SKM-1 (cell line): ENCODE results near the gene PTPA.

Experiments
- DNase-seq: peaks from one replicate; lab custom pipeline; 2025; ENCODE audit not compliant: unreplicated experiment; lab: John Stamatoyannopoulos, UW

Gene PTPA

DNA sequence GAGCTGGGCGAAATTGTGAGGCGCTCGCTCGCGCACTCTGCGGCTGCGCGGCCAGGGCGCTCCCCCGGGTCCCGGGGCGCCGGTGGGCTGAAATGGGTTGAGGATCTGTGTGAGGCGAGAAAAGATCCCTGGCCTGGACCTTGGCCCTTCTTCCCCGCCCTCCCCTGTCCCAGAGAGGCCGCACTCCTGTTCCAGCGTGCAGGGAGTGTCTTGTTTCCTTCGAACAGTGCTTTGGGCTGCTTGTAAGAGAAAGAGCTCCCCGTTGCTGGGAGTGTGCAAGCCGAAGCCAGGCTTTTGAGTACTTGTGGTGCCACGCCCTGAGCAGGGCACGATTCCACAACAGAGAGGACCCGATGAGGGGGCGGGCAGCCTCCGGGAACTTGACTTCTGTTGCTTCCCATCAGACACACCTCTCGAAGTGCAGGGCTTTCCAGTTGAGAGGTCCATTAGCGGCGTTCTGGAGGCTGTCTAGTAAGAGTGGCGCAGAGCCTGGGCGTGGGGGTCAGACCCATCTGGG, 29.8 kb upstream of the PTPA start:
- DNase-seq, result no peak

DNA sequence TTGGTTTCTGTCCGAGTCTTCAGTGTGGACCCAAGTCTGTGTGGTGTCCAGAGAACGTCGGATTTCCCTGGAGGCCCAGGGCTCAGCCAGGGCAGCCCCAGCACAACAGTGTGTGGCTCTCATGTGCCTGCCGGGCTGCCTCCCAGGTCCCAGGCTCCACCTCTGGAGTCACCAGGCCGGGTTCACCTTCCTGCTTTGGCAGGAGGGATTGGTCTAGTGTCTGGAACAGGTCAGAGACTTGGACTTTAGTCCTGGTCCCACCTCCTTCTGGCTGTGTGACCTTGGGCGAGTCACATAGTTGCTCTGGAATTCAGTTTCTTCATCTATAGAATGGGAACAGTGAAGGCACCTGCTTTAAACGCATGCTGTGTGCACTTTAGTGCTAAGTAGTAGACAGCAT, 27.1 kb upstream of the PTPA start:
- no peak for DNase-seq

DNA sequence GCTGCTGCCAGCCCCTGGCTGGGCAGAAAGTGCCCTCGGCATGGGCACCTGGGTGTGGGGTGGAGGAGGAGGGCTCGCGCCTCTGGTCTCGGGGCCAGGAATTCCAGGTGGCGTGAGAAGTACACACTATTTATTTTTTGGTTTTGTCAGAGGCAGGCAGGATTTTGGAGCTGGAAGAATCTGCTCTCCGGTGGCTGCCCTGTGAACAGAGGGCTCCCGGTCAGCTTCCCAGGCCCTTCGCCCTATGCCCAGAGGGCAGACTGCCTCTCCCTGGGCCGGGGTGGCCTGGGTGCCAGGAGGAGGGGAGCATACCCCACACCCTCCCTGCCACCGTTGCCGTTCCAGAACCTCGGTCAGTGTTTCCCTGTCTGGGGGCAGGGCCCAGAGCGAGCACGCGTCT, 22.0 kb upstream of the PTPA start:
- DNase-seq, result no peak

- no peak for DNase-seq
Observed at GRCh38 chr9:129093602-129094386, 17.4 kb upstream of the PTPA start.

DNA sequence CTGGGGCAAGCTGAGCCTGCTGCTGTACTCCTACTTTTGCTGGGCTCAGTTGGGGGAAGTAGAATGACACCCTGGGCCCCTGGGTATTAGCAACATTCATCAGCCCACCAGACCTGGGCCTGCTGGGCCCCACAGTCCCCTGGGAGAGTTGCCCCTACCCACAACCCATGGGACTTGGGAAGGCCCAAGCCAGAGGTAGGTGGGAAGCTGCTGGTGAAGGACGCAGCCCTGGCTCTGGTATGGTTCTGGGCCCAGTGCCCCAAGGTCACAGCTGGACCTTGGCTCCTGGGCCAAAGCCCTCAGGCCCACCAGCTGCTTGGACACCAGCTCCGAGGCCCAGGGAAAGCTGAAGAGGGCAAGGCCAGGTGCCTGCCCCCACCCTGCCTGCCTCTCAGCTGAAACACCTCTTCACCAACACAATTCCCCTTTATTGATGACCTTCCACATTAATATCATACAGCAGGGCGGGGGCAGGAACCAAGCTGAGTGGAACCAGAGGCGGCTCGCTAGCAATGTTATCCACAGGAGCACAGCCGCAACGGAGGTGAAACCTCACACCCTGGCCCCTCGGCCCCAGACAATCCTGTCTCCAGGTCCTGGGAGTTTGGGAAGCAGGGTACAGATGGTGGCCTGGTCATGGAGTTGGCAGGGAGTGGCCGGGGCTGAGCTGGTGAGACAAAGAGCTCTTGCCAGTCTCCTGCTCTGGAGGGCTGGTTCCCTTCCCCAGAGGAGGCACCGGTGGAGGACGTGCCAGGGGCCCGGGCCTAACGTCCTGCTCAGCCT, 16.6 kb upstream of the PTPA start:
- DNase-seq, result no peak

DNA sequence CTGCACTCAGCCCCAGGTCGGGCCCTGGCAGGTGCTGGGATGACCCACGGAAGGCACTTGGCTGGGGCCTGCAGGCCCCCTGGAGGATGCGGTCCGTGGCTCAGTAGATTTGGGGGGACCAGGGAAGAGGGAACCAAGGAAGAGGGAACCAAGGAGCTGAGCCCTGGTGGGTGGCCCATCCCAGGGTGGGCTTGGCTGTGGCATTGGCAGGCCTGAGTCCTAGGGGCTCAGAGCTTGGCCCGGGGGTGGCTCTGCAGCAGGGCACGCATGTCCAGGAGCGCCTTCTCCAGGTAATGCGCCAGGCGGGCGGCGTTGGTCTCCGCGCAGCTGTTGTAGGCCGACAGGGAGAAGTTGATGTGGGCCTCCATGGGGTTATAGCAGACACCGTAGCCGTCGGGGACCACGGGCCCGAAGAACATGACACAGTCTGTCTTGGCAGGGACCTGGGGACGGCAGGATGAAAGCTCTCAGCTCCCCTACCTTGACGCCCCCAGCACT, 16.0 kb upstream of the PTPA start:
- DNase-seq, result no peak

DNA sequence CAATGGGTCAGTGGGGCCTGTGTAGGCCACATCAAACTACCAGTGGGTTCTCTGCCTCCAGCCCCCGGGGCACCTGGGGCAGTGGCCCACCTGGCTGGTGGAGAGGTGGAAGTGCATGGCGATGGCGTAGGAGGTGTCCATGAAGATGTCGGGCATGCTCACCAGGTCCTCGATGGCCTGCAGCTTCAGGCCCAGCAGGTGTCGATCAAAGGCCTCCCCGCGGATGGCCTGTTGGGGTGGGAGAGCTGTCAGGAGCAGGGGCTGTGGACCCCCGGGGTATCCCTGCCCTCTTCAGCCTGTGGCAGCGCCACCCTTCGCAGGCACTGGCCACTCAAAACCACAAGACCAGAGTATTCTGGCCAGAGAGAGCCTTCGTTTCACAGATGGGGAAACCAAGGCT, 15.3 kb upstream of the PTPA start:
- DNase-seq, result no peak

- no peak for DNase-seq
Observed at GRCh38 chr9:129097671-129098306, 13.4 kb upstream of the PTPA start.

- no peak for DNase-seq
Observed at GRCh38 chr9:129098328-129098727, 12.9 kb upstream of the PTPA start.

DNA sequence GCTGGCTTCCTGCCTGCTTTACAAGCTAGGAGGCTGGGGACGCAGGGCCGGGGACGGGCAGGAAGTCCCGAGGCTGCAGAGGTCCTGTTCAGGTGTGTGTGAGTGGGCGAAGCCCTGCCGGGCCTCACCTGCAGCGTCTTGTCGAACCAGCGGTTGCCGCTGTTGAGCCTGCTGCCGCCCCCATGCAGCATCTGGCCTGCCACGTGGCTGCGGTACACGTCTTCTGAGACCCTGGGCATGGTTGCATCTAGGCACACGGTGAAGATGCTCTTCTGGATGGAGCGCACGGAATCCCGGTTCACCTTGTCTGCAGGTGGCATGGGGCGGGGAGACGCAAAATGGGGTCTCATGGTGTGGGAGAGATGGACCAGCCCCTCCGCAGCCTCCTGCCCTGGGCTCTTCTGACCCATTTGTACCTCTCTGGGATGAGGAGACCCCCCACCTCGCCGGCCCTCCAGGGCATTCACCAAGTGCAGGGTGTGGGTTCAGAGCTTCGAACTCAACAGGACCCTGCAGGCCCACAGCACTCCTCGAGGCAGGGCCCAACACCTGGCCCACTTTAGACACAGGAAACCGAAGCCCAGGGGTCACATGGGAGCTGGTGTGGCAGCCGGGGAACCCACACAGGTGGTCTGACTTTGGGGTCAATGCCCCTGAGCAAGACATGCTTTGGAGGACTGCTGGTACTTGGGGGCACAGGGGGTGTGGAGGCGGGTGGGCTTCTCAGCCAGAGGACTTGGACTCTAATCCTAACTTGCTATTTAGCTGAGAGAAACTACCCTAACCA, 10.6 kb upstream of the PTPA start:
- DNase-seq, result no peak

GRCh38 chr9:129101279-129101678, 9.9 kb upstream of the PTPA start:
- DNase-seq, result no peak

DNA sequence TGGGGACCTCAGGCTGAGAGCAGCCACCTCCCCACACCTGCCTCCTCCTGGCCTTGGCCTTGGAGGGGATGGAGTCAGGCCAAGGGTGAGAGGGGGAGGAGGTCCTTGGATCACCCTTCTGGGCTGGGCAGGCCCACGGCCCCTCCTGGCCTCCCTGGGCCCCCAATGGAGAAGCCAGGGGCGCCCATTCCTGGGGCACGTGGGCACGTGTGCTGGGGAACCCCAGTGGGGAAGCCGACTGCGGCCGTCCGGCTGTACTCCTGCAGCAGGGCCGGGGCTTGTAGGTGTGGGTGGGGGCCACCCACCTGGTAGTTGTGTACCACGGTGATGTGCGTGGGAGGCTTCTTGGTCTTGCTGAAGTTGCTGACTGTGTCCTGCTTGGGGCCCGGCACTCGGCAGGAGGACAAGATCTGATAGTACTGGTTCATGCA, 9.1 kb upstream of the PTPA start:
- DNase-seq, result no peak

DNA sequence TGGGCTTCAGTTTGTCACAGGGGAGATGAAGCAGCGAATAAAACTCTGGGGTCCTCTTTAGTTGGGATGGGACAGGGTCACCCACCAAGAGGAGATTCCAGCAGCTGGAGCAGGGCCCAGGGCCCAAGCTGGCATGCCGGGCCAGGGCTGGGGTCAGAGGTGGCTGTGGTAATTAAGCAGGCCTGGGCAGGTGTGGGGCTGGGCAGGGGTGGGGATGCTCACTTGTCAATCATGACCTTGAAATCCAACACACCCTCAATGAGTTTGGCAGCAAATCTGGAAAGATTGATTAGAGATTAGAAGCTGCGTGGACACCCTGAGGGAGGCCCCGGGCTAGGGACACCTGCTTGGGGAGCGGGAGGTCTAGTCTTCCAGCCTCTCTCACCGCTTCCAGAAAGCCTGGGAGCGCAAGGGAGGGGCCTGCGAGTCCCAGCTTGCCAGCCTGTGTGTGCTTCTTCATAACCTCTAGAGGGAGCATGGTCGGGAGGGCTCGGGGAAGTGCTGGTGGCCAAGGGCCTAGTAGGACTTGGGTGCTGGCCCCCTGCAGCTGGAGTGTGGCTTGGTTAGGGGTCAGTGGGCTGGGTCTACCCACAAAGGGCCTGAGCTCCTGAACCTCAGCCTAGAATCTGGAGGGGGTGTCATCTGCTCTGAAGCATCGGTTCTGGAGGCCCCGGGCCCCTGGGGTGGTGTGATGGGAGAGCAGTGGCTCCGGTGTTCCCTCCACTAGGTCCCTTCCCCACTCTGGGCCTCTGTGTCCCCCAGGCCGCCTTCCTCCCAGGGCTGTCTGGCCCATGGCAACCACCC, 8.2 kb upstream of the PTPA start:
- peak; percentile 37 for DNase-seq

- no peak for DNase-seq
Observed at GRCh38 chr9:129103595-129103965, 7.6 kb upstream of the PTPA start.

GRCh38 chr9:129104051-129104450, 7.2 kb upstream of the PTPA start:
- no peak for DNase-seq

GRCh38 chr9:129105857-129106694, 5.1 kb upstream of the PTPA start:
- no peak for DNase-seq

DNA sequence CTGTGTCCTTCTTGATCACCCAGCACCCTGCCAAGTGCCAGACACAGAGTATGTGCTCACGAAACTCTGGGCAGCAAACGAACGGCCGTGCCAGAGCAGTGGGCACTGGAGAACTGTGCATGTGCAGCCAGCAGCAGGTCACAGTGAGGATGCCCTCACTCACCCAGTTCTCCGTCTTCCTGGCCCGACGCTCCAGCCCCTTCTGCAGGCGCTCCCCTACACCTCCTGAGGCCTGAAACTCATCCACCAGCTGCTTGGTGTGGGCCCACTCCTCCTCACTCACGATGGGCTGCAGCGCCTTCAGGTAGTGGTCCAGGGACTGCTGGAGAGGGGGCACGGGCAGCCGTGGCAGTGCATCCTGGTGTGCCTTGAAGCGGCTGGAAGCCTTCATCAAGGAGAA, 3.6 kb upstream of the PTPA start:
- no peak for DNase-seq

GRCh38 chr9:129108083-129108804, 3.0 kb upstream of the PTPA start:
- DNase-seq, result no peak
